ENCODE results near the gene CA11.
"Not testable (repeated sequence)": the region's sequence is repeated elsewhere in the genome, so short reads cannot be mapped to it uniquely, and the experiment has no call there.

CA11 gene

GRCh38 chr19:48639483-48640375 is 6.3 kb downstream of the CA11 start:
- no peak for DNase-seq

- no peak for DNase-seq
These were observed 7.1 kb downstream of the CA11 start for GRCh38 chr19:48638831-48639381.

GRCh38 chr19:48637948-48638830 is 7.8 kb downstream of the CA11 start:
- peak; percentile 73 for DNase-seq

GRCh38 chr19:48637449-48637947 is 8.5 kb downstream of the CA11 start:
- peak; percentile 99 for DNase-seq

GRCh38 chr19:48636859-48637448 is 9.0 kb downstream of the CA11 start, which contains the start of gene DBP:
TSS of gene DBP (minus strand) at chr19:48637379. CDS start at chr19:48636994, 385 bp downstream.
- no peak for DNase-seq

GRCh38 chr19:48635966-48636858 is 9.8 kb downstream of the CA11 start:
- no peak for DNase-seq

GRCh38 chr19:48635263-48635965 is 10.6 kb downstream of the CA11 start:
- peak; percentile 63 for DNase-seq

- DNase-seq: peak; percentile 83
These were observed 11.3 kb downstream of the CA11 start for GRCh38 chr19:48634424-48635262.

- no peak for DNase-seq
These were observed 12.0 kb downstream of the CA11 start for GRCh38 chr19:48634036-48634342.

- DNase-seq: no peak
These were observed 12.6 kb downstream of the CA11 start for GRCh38 chr19:48633148-48634035.

GRCh38 chr19:48632692-48633147 is 13.3 kb downstream of the CA11 start:
- no peak for DNase-seq

- not testable (repeated sequence) for DNase-seq
These were observed 13.7 kb downstream of the CA11 start for GRCh38 chr19:48632286-48632685.

- DNase-seq: no peak
These were observed 14.8 kb downstream of the CA11 start for GRCh38 chr19:48631225-48631624.

- no peak for DNase-seq
These were observed 15.5 kb downstream of the CA11 start for GRCh38 chr19:48630296-48631063.

- no peak for DNase-seq
These were observed 16.2 kb downstream of the CA11 start for GRCh38 chr19:48629599-48630295.

GRCh38 chr19:48629297-48629598 is 16.7 kb downstream of the CA11 start:
- DNase-seq: no peak

GRCh38 chr19:48628486-48629296 is 17.3 kb downstream of the CA11 start:
- no peak for DNase-seq

Data from activated CD4-positive, alpha-beta T cell treated with anti-CD3 and anti-CD28 coated beads for 1 hour (primary cell).